GM12874 (cell line): ENCODE data around the gene QARS1.

Experiments used
- CTCF ChIP-seq: IDR thresholded peaks from 2 replicates; pipeline ENCODE4 v1.5.1; 2011; ENCODE audit warnings: low read depth, mild to moderate bottlenecking, control low read depth, low read length, moderate library complexity; ENCODE audit not compliant: insufficient read depth

The QARS1 gene

GRCh38 chr3:49123687-49124086, 19.1 kb upstream of the QARS1 start:
- TF ChIP-seq CTCF = no peak

DNA sequence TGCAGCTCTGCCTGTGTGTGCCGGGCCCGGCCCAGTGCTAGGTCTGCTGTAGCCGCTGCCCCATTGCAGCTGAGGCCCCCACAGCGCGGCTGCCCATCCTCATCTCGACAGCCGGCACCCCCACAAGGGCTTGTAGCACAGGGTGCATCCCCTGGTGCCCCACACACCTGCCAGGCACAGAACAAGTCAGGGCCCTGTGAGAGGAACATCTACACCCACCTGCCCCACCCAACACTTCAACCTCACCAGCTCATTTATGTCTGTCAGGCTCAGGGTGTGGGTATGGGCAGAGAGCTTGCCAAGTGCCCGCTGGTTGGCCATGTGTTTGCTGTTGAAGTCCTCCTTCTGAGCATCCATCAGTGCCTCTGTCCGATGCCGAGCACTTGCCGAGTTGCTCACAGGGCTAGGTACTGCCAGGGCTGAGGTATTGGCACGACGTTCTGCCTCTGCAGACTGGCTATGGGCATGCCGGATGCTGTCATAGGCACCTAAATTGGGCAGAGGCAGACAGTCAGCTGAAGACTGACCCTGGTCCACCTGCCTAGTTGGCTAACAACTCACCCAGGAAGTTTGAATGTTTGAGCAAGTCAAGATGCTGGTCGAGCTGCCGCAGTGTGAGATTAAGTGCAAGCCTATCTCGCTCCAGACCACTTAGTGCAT, 18.5 kb upstream of the QARS1 start:
- no peak for TF ChIP-seq CTCF

DNA sequence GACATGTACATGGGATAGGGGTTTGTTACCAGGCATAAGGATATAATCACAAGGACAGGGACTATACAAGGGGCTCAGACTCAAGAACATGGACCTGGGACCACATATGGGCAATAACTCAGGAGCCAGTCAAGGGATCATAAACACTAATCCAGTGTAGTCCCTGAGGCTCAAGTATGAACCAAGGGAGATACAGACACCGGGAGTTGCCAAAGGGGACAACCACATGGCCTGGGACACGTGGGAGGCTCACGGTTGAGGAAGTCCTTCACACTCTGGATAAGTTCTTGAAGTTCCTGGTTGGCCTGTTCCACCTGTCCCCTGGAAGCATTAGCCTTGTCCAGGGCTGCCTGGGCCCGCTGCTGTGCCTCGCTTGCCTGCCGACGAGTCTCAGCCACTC, 17.9 kb upstream of the QARS1 start:
- no peak for TF ChIP-seq CTCF

- TF ChIP-seq CTCF = no peak
Measured at GRCh38 chr3:49122022-49122421, 17.5 kb upstream of the QARS1 start.

- no peak for TF ChIP-seq CTCF
Measured at GRCh38 chr3:49121132-49121736, 16.7 kb upstream of the QARS1 start.

- 0 out of 2 replicates have a peak, but pooled peaks have one; percentile 2 for TF ChIP-seq CTCF
Measured at GRCh38 chr3:49120438-49121131, 16.0 kb upstream of the QARS1 start, which contains the start of gene USP19. Gene USP19 (minus strand): TSS chr3:49120823. CDS start chr3:49119145, 1,678 bp downstream.

DNA sequence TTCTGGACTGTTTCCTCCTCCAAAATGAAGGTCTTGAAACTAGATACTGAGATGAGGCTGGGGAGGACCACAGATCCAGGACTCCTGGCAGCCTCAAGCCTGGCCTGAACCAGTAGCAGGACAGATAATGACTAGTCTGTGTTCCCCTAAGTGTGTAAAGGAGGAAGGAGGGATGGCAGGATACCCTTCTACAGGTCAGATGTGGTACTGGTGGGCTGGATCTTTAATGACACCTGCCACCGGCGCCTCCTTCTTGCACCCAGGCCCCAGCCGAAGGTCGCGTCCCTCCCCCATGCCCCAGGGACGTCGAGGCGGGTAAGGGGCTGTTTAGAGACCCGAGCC, 15.5 kb upstream of the QARS1 start:
- no peak for TF ChIP-seq CTCF
